GM04503 (cell line): ENCODE results near the gene CHIC2.
"Not testable (repeated sequence)": the region's sequence is repeated elsewhere in the genome, so short reads cannot be mapped to it uniquely, and the experiment has no call there.

Experiments
- DNase-seq: peaks from one replicate; pipeline ENCODE4 v3.0.0-alpha.2; 2012; ENCODE audit warnings: low read depth

The CHIC2 gene

GRCh38 chr4:54061067-54061466, 3.3 kb downstream of the CHIC2 start:
- no peak for DNase-seq

DNA sequence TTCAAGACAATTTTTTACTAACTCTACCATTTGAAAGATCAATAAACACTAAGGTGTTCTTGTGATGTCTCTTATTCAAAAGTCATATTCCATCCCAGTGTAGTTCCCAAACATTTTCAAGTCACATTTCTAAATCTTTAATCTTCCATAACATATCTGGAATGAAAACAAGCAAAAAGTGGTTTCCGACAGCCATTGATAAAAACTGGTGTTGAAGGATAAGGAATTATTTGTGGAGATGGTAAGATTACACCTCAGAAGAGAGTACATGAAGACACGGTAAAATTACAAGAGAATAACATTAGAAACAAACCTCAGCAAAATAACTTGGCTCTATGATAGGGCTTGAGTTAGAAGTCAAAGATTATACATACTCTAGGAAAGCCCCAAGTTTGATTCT, 4.3 kb downstream of the CHIC2 start:
- DNase-seq, result no peak

DNA sequence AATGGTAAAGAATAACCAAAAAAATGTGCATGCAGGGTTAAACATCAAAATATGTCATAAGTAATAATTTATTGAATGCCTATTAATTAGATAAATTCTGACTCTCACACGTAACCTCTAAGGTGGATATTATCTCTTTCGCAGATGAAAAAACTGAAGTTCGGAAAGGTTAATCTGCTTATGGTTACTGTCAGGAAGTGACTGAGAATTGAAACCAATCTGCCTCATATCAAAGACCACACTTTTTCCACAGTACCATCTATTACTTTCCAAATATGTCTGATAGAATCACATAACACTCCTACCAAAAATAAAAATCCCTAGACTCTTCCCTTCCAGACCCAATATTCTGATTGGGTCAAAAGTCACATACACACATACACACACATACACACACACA, 6.2 kb downstream of the CHIC2 start:
- no peak for DNase-seq

DNA sequence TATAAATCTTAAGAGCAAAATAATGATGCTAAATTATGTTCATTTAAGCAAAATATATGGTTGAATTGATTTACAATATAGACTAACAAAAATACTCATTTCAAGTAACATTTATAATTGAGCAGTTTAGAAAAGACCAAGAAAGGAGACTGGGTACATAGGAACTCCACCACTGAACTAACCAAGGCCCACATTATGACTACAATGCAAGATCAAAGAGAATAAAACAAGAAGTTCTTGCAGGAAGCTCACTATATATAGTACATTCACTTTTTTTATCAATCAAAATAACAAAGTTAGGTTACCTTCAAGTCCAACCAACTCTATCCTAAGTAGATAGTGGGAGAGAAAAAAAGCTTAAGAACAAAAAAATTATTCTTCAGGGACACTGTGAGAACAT, 8.0 kb downstream of the CHIC2 start:
- DNase-seq, result no peak

GRCh38 chr4:54055494-54055893, 8.9 kb downstream of the CHIC2 start:
- DNase-seq, result no peak

GRCh38 chr4:54054501-54054900, 9.9 kb downstream of the CHIC2 start:
- no peak for DNase-seq

- not testable (repeated sequence) for DNase-seq
Observed at GRCh38 chr4:54053322-54053721, 11.1 kb downstream of the CHIC2 start.

GRCh38 chr4:54050214-54050904, 14.0 kb downstream of the CHIC2 start:
- no peak for DNase-seq

DNA sequence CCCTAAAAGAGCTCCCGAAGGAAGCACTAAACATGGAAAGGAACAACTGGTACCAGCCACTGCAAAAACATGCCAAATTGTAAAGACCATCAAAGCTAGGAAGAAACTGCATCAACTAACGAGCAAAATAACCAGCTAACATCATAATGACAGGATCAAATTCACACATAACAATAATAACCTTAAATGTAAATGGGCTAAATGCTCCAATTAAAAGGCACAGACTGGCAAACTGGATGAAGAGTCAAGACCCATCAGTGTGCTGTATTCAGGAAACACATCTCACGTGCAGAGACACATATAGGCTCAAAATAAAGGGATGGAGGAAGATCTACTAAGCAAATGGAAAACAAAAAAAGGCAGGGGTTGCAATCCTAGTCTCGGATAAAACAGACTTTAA, 20.8 kb downstream of the CHIC2 start:
- not testable (repeated sequence) for DNase-seq

DNA sequence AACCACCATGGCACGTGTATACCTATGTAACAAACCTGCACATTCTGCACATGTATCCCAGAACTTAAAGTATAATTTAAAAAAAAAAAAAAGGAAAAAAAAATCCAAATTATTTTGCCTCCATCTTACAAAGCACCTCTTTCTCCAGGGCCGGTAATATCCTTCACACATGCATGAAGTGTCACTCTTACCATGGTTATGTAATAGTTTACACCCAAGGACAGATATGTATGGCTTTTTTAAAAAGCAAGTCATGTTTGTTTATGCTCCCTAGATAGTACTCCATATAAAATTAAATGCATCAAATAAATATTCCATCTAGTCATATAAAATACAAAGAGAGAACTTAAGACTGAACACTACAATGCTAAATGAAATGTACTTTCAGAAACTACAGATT, 22.5 kb downstream of the CHIC2 start:
- DNase-seq, result no peak

- DNase-seq, result no peak
Observed at GRCh38 chr4:54041100-54041499, 23.3 kb downstream of the CHIC2 start.

DNA sequence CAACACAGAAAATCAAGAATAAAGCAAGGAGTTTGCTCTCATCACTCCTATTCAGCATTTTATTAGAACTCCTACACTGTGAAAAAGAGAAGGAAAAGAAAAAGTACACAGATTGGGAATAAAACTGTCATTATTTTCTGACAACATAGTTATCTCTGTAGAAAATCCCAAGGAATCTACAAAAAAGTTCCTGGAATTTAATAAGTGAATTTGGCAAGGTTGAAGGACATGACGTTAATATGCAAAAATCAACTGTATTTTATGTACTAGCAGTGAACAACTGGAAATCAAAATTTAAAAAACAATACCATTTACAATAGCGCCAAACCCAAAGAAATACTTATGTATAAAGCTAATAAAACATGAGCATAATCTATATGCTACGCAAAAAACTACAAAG, 26.3 kb downstream of the CHIC2 start:
- no peak for DNase-seq

DNA sequence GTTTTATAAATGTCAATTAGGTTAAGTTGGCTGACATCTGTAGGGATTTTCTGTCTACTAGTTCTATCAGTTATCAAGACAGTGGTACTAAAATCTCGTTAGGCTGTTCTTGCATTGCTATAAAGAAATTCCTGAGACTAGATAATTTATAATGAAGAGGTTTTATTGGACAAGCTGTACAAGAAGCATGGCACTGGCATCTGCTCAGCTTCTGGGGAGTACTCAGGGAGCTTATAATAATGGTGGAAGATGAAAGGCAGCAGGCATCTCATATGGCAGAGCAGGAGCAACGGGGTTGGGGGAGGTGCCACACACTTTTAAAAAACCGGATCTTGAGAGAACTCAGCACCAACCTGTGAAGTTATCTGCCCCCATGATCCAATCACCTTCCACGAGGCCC, 28.2 kb downstream of the CHIC2 start:
- DNase-seq, result no peak

- DNase-seq, result no peak
Observed at GRCh38 chr4:54032558-54033135, 31.8 kb downstream of the CHIC2 start.

DNA sequence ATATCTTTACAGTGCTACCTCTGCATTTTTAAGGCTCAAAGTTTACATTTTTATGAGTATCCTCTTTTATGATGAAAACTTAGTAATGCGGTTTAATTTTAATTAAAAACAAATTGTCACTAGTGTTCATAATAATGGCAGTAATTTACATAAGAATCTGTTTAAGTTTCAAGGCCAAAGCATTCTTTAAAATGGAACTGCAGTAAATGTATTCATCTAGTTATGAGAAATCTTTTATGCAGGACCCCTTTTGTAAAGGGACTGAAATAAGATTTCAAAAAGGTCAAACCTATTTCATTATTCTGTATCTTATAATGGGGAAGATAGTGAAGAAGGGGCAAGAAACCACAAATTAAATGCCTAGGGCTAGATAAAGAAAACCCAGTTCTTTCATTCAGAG, 37.1 kb downstream of the CHIC2 start:
- DNase-seq, result no peak

DNA sequence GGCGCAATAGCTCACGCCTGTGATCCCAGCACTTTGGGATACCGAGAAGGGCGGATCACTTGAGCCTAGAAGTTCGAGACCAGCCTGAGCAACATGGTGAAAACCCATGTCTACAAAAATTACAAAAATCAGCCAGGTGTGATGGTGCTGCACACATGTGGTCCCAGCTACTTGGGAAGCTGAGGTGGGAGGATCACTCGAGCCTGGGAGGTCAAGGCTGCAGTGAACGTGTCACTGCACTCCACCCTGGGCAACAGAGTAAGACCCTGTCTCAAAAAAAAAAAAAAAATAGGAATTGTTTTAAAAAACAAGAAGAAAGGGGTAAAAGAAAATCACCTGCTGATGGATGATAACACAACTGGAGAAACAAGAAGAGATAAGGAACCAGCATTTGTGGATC, 38.8 kb downstream of the CHIC2 start:
- DNase-seq, result no peak

GRCh38 chr4:54023019-54023418, 41.4 kb downstream of the CHIC2 start:
- not testable (repeated sequence) for DNase-seq

DNA sequence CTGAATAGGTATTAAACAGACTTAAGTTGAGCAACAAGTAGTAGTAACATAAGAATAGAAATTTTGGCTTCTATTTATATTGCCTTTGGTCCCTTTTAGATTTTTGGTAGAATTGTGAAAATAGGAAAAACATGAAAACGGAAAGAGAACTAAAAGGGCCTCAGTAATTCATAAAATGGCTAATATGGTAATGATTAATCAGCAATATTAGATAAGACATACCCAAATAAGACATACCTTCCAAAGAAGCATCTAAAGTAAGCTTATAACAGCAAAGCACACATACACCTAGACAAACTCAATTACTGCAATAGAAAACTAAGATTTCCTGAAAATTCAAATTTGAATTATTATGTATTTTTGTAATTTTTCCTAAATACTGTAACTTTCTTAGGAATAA, 46.4 kb downstream of the CHIC2 start:
- DNase-seq, result no peak

DNA sequence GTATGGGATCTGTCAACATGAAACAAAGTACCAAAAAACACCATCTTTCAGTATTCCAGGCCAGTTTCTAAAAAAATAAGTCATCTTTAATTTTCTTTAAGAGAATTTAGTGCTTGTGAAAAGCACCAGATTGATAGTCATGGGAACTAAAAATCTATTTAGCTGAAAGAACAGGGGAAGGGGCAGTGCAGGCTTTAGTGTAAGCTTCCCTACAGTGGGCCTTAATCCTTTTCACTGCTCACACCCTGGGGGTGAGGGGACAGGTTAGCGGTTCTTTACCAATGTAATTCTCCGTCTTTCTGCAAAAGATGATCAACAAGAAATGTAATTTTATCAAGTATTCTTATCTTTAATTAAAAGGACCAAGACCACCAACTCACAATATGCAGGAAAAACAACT, 47.1 kb downstream of the CHIC2 start:
- no peak for DNase-seq

DNA sequence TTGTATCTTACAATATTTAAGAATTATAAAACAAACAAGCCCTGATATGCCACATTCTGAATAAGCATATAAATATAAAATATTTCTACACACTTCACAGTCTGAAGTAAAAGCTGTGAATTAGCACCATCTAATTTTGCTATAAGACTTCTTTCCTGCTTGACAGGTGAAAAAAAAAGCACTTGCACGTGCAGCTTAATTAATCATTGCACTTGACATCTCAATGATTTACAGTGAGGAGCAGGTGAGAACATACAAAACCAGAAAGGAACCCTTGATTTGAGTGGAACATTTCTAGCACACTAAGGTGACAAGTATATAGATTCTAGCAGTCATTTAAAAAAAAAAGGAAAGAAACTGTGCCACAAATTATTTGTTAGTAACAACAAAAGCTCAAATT, 47.9 kb downstream of the CHIC2 start:
- DNase-seq, result no peak

DNA sequence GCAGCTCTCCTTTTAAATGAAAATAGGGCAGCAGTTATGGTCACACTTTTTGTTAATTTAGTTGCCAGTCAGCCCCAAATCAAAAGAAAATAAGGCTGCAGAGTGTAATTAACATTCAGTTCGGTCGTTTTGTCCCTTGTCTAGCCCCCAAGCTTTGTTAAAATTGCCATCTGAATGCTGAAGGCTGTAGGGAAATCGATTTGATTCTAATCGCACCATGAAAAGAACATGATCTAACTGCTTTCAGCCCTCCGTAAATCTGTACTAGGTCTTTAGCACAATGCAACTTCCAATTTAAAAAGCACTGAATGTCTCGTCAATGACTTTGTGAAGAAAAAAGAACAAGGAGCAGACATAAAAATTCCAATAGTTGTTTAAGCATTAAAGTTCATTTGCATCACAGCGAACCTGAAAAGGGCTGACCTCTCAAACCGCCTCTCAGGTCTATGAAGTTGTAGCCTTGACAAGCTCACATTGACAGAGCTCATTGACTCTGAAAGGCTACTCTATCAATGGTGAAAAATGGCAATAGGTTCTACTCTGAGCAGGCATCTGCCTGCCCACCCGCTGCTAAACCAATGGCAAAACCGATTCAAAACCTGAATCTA, 48.9 kb downstream of the CHIC2 start:
- DNase-seq, result no peak

DNA sequence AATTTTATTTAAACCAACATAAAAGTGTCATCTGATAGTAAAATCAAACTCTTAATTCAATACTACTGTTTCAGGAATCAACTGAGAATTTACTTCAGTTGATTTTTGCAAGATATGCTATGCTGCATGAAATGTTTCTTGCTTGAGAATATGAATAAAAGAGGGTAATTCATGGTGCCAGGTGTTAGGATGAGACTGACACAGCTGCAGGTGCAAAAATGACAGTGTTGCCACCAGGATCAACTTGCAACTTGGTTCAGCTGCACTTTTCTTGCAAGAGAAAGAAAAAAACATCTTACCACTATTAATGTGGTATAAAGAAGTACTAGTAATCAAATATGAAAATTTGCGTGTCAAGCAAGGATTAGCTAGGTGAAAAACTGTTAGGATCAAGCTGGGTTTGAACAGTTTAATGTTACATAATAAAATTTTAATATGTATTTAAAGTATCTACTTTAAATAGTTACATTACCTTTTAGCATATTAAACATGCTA, 49.7 kb downstream of the CHIC2 start:
- no peak for DNase-seq

GRCh38 chr4:54011201-54011600, 53.2 kb downstream of the CHIC2 start:
- DNase-seq, result no peak

DNA sequence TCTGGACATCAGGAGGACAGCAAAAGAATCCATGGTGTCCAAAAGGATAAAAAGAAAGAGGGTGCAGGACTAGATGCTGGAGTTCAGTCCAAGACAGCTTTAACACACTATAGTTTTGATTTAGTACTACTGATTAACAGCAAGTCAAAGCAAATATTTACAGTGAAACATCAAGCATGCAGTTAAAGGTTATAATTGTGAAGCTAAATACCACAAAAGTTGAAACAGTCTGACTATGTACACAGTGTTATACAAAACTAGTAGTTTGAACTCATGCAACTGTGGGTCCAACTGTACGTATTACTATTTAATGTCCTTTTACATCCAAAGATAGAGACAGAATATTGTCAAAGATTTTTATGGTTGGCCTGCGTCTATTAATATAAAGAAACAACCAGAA, 57.6 kb downstream of the CHIC2 start:
- DNase-seq, result no peak
